SK-N-SH treated with all-trans-retinoic acid at 6 μM for 48 hours (cell line): ENCODE measurements around the gene SEMA4F.

Source experiments
- ATAC-seq: fragments of 200-7000 bp; cut with Tn5 transposase; 3 replicates; pipeline ENCODE4 v1.9.1; 2020; ENCODE audit warnings: mild to moderate bottlenecking, moderate library complexity
- ARNTL ChIP-seq: fragments of 450-650 bp; formaldehyde crosslinking; IDR thresholded peaks from 2 replicates; pipeline ENCODE4 v1.5.0; 2020; ENCODE audit warnings: low read depth, mild to moderate bottlenecking, moderate library complexity, borderline replicate concordance
- CSDC2 ChIP-seq: fragments of 250-450 bp; sonication (Bioruptor Pico); IDR thresholded peaks from 2 replicates; pipeline ENCODE4 v1.5.0; 2020; ENCODE audit warnings: mild to moderate bottlenecking, moderate library complexity
- CSRNP3 ChIP-seq: fragments of 250-450 bp; sonication (Bioruptor Pico); IDR thresholded peaks from 2 replicates; pipeline ENCODE4 v1.5.1; 2021; ENCODE audit warnings: mild to moderate bottlenecking, moderate library complexity
- GLIS3 ChIP-seq: fragments of 250-450 bp; sonication (Bioruptor Pico); IDR thresholded peaks from 2 replicates; pipeline ENCODE4 v1.5.0; 2020; ENCODE audit warnings: mild to moderate bottlenecking, moderate library complexity
- OSR1 ChIP-seq: fragments of 250-450 bp; sonication (Bioruptor Pico); IDR thresholded peaks from 2 replicates; pipeline ENCODE4 v1.8.0; 2022; ENCODE audit warnings: moderate library complexity, mild to moderate bottlenecking, inconsistent platforms
- PATZ1 ChIP-seq: fragments of 250-450 bp; sonication (Bioruptor Pico); IDR thresholded peaks from 2 replicates; pipeline ENCODE4 v1.8.0; 2020; ENCODE audit warnings: mild to moderate bottlenecking, moderate library complexity, borderline replicate concordance
- PPARA ChIP-seq: fragments of 250-450 bp; sonication (Bioruptor Pico); IDR thresholded peaks from 2 replicates; pipeline ENCODE4 v1.5.0; 2020; ENCODE audit warnings: mild to moderate bottlenecking, borderline replicate concordance
- RARB ChIP-seq: fragments of 250-450 bp; sonication (Bioruptor Pico); IDR thresholded peaks from 2 replicates; pipeline ENCODE4 v1.8.0; 2021; ENCODE audit warnings: mild to moderate bottlenecking, moderate library complexity
- SNAI2 ChIP-seq: fragments of 250-450 bp; sonication (Bioruptor Pico); IDR thresholded peaks from 2 replicates; pipeline ENCODE4 v1.5.0; 2020; ENCODE audit warnings: mild to moderate bottlenecking, moderate library complexity
- TCF4 ChIP-seq: fragments of 250-450 bp; sonication (Bioruptor Pico); IDR thresholded peaks from 2 replicates; pipeline ENCODE4 v1.8.0; 2021; ENCODE audit warnings: mild to moderate bottlenecking, moderate library complexity, borderline replicate concordance
- TOX ChIP-seq: fragments of 250-450 bp; sonication (Bioruptor Pico); IDR thresholded peaks from 2 replicates; pipeline ENCODE4 v1.8.0; 2021; ENCODE audit warnings: mild to moderate bottlenecking, moderate library complexity, borderline replicate concordance
- TSHZ2 ChIP-seq: fragments of 250-450 bp; sonication (Bioruptor Pico); IDR thresholded peaks from 2 replicates; pipeline ENCODE4 v1.5.0; 2020; ENCODE audit warnings: mild to moderate bottlenecking, moderate library complexity
- ZC3H10 ChIP-seq: fragments of 250-450 bp; sonication (Bioruptor Pico); IDR thresholded peaks from 2 replicates; pipeline ENCODE4 v1.5.1; 2021; ENCODE audit warnings: mild to moderate bottlenecking, moderate library complexity
- ZFP30 ChIP-seq: fragments of 450-650 bp; formaldehyde crosslinking; IDR thresholded peaks from 2 replicates; pipeline ENCODE4 v1.5.0; 2022; ENCODE audit warnings: mild to moderate bottlenecking, moderate library complexity
- ZNF565 ChIP-seq: fragments of 450-650 bp; formaldehyde crosslinking; conservative IDR thresholded peaks from 2 replicates; pipeline ENCODE4 v1.5.0; 2020; ENCODE audit warnings: low read depth, mild to moderate bottlenecking, moderate library complexity
- ZNF70 ChIP-seq: fragments of 450-650 bp; formaldehyde crosslinking; IDR thresholded peaks from 2 replicates; pipeline ENCODE4 v1.5.0; 2020; ENCODE audit warnings: mild to moderate bottlenecking, moderate library complexity
- ZNF8 ChIP-seq: fragments of 450-650 bp; formaldehyde crosslinking; IDR thresholded peaks from 2 replicates; pipeline ENCODE4 v1.5.0; 2020; ENCODE audit warnings: mild to moderate bottlenecking, moderate library complexity
- TF ChIP-seq, protein P1 (sequence below): fragments of 250-450 bp; sonication (Bioruptor Pico); IDR thresholded peaks from 2 replicates; pipeline ENCODE4 v1.8.0; 2021; ENCODE audit warnings: low read depth, mild to moderate bottlenecking, moderate library complexity, borderline replicate concordance
- TF ChIP-seq, protein P2 (sequence below): fragments of 250-450 bp; sonication (Bioruptor Pico); IDR thresholded peaks from 2 replicates; pipeline ENCODE4 v1.5.1; 2020; ENCODE audit warnings: low read depth, mild to moderate bottlenecking, moderate library complexity

Gene SEMA4F

GRCh38 chr2:74676331-74676730 lies 22.3 kb downstream of the SEMA4F start:
- ATAC-seq = no peak

DNA sequence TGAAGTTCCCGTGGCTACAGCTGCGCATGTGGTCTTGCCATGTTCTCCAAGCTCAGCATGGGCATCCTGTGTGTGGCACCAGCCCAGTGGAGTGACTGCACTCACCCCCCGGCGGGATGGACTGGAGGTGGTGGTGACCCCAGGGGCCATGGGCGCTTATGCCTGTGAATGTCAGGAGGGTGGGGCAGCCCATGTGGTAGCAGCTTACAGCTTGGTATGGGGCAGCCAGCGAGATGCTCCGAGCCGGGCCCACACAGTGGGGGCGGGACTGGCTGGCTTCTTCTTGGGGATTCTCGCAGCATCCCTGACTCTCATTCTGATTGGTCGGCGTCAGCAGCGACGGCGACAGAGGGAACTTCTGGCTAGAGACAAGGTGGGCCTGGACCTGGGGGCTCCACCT lies 25.6 kb downstream of the SEMA4F start:
- ATAC-seq = no peak
- no peak for TF ChIP-seq GLIS3 (CRISPR knock-in tag)

More at GRCh38 chr2:74676331-74676730, 22.3 kb downstream of the SEMA4F start:
- TF ChIP-seq ZC3H10 (CRISPR knock-in tag) (no peak), PPARA (CRISPR knock-in tag) (no peak), OSR1 (CRISPR knock-in tag) (no peak), ZNF565 (CRISPR knock-in tag) (no peak), GLIS3 (CRISPR knock-in tag) (no peak), TCF4 (CRISPR knock-in tag) (no peak), RARB (CRISPR knock-in tag) (no peak), CSRNP3 (CRISPR knock-in tag) (no peak), ZFP30 (no peak), ZNF70 (no peak), TOX (no peak), TSHZ2 (CRISPR knock-in tag) (no peak), CSDC2 (no peak), ARNTL (CRISPR knock-in tag) (no peak), SNAI2 (CRISPR knock-in tag) (no peak)
- TF ChIP-seq, protein P1, sequence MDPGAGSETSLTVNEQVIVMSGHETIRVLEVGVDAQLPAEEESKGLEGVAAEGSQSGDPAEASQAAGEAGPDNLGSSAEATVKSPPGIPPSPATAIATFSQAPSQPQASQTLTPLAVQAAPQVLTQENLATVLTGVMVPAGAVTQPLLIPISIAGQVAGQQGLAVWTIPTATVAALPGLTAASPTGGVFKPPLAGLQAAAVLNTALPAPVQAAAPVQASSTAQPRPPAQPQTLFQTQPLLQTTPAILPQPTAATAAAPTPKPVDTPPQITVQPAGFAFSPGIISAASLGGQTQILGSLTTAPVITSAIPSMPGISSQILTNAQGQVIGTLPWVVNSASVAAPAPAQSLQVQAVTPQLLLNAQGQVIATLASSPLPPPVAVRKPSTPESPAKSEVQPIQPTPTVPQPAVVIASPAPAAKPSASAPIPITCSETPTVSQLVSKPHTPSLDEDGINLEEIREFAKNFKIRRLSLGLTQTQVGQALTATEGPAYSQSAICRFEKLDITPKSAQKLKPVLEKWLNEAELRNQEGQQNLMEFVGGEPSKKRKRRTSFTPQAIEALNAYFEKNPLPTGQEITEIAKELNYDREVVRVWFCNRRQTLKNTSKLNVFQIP (CRISPR knock-in tag) = no peak
- TF ChIP-seq, protein P2, sequence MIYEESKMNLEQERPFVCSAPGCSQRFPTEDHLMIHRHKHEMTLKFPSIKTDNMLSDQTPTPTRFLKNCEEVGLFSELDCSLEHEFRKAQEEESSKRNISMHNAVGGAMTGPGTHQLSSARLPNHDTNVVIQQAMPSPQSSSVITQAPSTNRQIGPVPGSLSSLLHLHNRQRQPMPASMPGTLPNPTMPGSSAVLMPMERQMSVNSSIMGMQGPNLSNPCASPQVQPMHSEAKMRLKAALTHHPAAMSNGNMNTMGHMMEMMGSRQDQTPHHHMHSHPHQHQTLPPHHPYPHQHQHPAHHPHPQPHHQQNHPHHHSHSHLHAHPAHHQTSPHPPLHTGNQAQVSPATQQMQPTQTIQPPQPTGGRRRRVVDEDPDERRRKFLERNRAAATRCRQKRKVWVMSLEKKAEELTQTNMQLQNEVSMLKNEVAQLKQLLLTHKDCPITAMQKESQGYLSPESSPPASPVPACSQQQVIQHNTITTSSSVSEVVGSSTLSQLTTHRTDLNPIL (CRISPR knock-in tag) = no peak
- TF ChIP-seq, all 23 proteins: peak for 0

DNA sequence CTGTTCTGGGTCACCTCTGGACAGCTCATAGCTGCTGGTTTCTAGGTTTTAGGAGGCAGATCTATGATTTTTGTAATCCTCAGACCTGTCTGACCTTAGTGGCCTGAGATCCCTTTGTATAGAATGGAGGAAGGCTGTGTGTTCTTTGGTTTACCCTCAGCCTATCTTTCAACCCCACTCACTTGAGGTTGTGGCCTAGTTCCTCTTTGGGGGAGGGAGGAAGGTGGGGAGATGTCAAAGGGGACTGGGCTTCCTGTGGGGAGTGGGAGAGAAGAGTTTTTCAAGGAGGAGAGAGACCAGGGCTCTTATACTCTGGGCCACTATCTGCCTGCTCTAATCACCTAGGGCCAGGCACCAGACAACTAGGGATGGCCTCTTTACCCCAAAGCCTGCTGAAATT lies 28.5 kb downstream of the SEMA4F start:
- TF ChIP-seq ZNF8 (CRISPR knock-in tag) = no peak
- TF ChIP-seq, protein P1 (CRISPR knock-in tag) = no peak
- no peak for ATAC-seq

GRCh38 chr2:74685408-74685807 lies 31.4 kb downstream of the SEMA4F start:
- no peak for ATAC-seq
- TF ChIP-seq PATZ1 (no peak), ZC3H10 (CRISPR knock-in tag) (no peak), ZNF70 (no peak)
